ENCODE measurements around the gene GABRR3.
A peak's percentile ranks its signal among the peaks of the same experiment; 100 is the strongest.

The GABRR3 gene

GRCh38 chr3:98068824-98069223 lies 33.7 kb upstream of the GABRR3 start:
- no peaks in the 10 kb centered on the region for H4K20me1 ChIP-seq (ENCODE audit: low read depth, low read length)
- H3K36me3 ChIP-seq (ENCODE audit: low read length): no peaks in the 10 kb centered on the region
- H3K9me2 ChIP-seq (replicated peaks; ENCODE audit: insufficient read depth, low read length): no peaks in the 10 kb centered on the region
- H3F3A ChIP-seq (ENCODE audit: insufficient read depth): no peaks in the 10 kb centered on the region
- H3K27me3 ChIP-seq (ENCODE audit: low read length): no peaks in the 10 kb centered on the region
- H3K4me2 ChIP-seq (ENCODE audit: low read depth, low read length, poor library complexity, severe bottlenecking): no peak overlapping the region
- H3K9me3 ChIP-seq (ENCODE audit: insufficient read depth, low read length): no peaks in the 10 kb centered on the region
- TF ChIP-seq EZH2phosphoT487 (conservative IDR thresholded peaks at IDR 0.05; ENCODE audit: low read length): no peak
- TF ChIP-seq, protein P1, sequence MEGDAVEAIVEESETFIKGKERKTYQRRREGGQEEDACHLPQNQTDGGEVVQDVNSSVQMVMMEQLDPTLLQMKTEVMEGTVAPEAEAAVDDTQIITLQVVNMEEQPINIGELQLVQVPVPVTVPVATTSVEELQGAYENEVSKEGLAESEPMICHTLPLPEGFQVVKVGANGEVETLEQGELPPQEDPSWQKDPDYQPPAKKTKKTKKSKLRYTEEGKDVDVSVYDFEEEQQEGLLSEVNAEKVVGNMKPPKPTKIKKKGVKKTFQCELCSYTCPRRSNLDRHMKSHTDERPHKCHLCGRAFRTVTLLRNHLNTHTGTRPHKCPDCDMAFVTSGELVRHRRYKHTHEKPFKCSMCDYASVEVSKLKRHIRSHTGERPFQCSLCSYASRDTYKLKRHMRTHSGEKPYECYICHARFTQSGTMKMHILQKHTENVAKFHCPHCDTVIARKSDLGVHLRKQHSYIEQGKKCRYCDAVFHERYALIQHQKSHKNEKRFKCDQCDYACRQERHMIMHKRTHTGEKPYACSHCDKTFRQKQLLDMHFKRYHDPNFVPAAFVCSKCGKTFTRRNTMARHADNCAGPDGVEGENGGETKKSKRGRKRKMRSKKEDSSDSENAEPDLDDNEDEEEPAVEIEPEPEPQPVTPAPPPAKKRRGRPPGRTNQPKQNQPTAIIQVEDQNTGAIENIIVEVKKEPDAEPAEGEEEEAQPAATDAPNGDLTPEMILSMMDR (IDR thresholded peaks at IDR 0.05; ENCODE audit: insufficient read depth, low read length, poor library complexity, severe bottlenecking): no peak
- H2AFZ ChIP-seq (ENCODE audit: low read depth, low read length, severe bottlenecking): no peak overlapping the region
- no peaks in the 10 kb centered on the region for H3K79me2 ChIP-seq (ENCODE audit: insufficient read depth, low read length)
- H3K27ac ChIP-seq (ENCODE audit: low read depth, low read length): no peak overlapping the region
- no peak overlapping the region for H3K9ac ChIP-seq (ENCODE audit: low read length)
- no peak overlapping the region for H3K4me3 ChIP-seq (ENCODE audit: insufficient read depth, low read length, poor library complexity, severe bottlenecking)

GRCh38 chr3:98058244-98058960 lies 23.3 kb upstream of the GABRR3 start:
- no peak overlapping the region for H3K27ac ChIP-seq (ENCODE audit: low read depth, low read length)
- H3K4me3 ChIP-seq (ENCODE audit: insufficient read depth, low read length, poor library complexity, severe bottlenecking): no peak overlapping the region
- no peaks in the 10 kb centered on the region for H4K20me1 ChIP-seq (ENCODE audit: low read depth, low read length)
- H3K27me3 ChIP-seq (ENCODE audit: low read length): no peaks in the 10 kb centered on the region
- H3K79me2 ChIP-seq (ENCODE audit: insufficient read depth, low read length): no peaks in the 10 kb centered on the region
- no peaks in the 10 kb centered on the region for H3K36me3 ChIP-seq (ENCODE audit: low read length)
- H3K9me2 ChIP-seq (replicated peaks; ENCODE audit: insufficient read depth, low read length): no peaks in the 10 kb centered on the region
- no peak for TF ChIP-seq EZH2phosphoT487 (conservative IDR thresholded peaks at IDR 0.05; ENCODE audit: low read length)
- TF ChIP-seq, protein P1 (IDR thresholded peaks at IDR 0.05; ENCODE audit: insufficient read depth, low read length, poor library complexity, severe bottlenecking): no peak
- H3K4me2 ChIP-seq (ENCODE audit: low read depth, low read length, poor library complexity, severe bottlenecking): no peak overlapping the region
- no peak overlapping the region for H3K9ac ChIP-seq (ENCODE audit: low read length)
- no peaks in the 10 kb centered on the region for H3K9me3 ChIP-seq (ENCODE audit: insufficient read depth, low read length)
- H3F3A ChIP-seq (ENCODE audit: insufficient read depth): no peaks in the 10 kb centered on the region
- H2AFZ ChIP-seq (ENCODE audit: low read depth, low read length, severe bottlenecking): peak overlapping the region; percentile 57

GRCh38 chr3:98057631-98058030 lies 22.5 kb upstream of the GABRR3 start:
- Histone ChIP-seq H3K9me3 (ENCODE audit: insufficient read depth, low read length) (no peaks in the 10 kb centered on the region), H3K27me3 (ENCODE audit: low read length) (no peaks in the 10 kb centered on the region), H3F3A (ENCODE audit: insufficient read depth) (no peaks in the 10 kb centered on the region), H3K36me3 (ENCODE audit: low read length) (no peaks in the 10 kb centered on the region), H3K4me2 (ENCODE audit: low read depth, low read length, poor library complexity, severe bottlenecking) (no peak overlapping the region), H4K20me1 (ENCODE audit: low read depth, low read length) (no peaks in the 10 kb centered on the region), H3K27ac (ENCODE audit: low read depth, low read length) (no peak overlapping the region), H2AFZ (ENCODE audit: low read depth, low read length, severe bottlenecking) (no peak overlapping the region), H3K9ac (ENCODE audit: low read length) (no peak overlapping the region), H3K4me3 (ENCODE audit: insufficient read depth, low read length, poor library complexity, severe bottlenecking) (no peak overlapping the region), H3K79me2 (ENCODE audit: insufficient read depth, low read length) (no peaks in the 10 kb centered on the region), H3K9me2 (replicated peaks; ENCODE audit: insufficient read depth, low read length) (no peaks in the 10 kb centered on the region)
- TF ChIP-seq, protein P1 (IDR thresholded peaks at IDR 0.05; ENCODE audit: insufficient read depth, low read length, poor library complexity, severe bottlenecking): no peak
- TF ChIP-seq EZH2phosphoT487 (conservative IDR thresholded peaks at IDR 0.05; ENCODE audit: low read length): no peak
